OCI-LY7 (cell line): ENCODE data around the gene CD46. TPM values are rescaled to one million over a fixed set of nuclear protein-coding genes. Genes with fewer than 3 reads are reported as not detected.
"Not testable (repeated sequence)": the region's sequence is repeated elsewhere in the genome, so short reads cannot be mapped to it uniquely, and the experiment has no call there.

Experiments used
- BruUV-seq: library from RNA; stranded (reverse); fragments of 400-500 nt; replicated peaks from 2 replicates; lab custom pipeline; 2021; lab: Mats Ljungman, UMichigan
- CTCF ChIA-PET: fragments of 300-600 bp; sonication (Branson Sonifier 250); formaldehyde crosslinking; loops from one replicate; lab custom pipeline; 2022; ENCODE audit warnings: antibody characterized with exemption; ENCODE audit not compliant: unreplicated experiment; lab: Charles Lee
- POLR2A ChIA-PET: fragments of 300-600 bp; sonication (Branson Sonifier 250); formaldehyde crosslinking; loops from one replicate; lab custom pipeline; 2022; ENCODE audit warnings: antibody characterized with exemption; lab: Charles Lee
- DNase-seq: peaks from one replicate; pipeline ENCODE4 v3.0.0-alpha.2; 2015; ENCODE audit warnings: low spot score
- H2AFZ ChIP-seq: fragments of 200-600 bp; sonication (generic), shearing (Covaris generic); 2 replicates; pipeline ENCODE4 v1.6.1; 2014; ENCODE audit warnings: mild to moderate bottlenecking, antibody characterized with exemption, low read length, moderate library complexity
- H3K27ac ChIP-seq: fragments of 200-600 bp; sonication (generic); 2 replicates; pipeline ENCODE4 v1.5.1; 2014; ENCODE audit warnings: mixed run types, low read depth, mild to moderate bottlenecking, moderate library complexity, low read length, inconsistent platforms; ENCODE audit not compliant: poor library complexity, severe bottlenecking
- H3K36me3 ChIP-seq: fragments of 200-600 bp; sonication (generic); 2 replicates; pipeline ENCODE4 v1.6.1; 2014; ENCODE audit warnings: mild to moderate bottlenecking, antibody characterized with exemption, low read length, moderate library complexity, mixed read lengths; ENCODE audit not compliant: insufficient read depth
- H3K4me1 ChIP-seq: fragments of 200-600 bp; sonication (generic); 2 replicates; pipeline ENCODE4 v1.5.1; 2014; ENCODE audit warnings: mild to moderate bottlenecking, low read length; ENCODE audit not compliant: insufficient read depth, poor library complexity, severe bottlenecking
- H3K4me2 ChIP-seq: fragments of 200-600 bp; sonication (generic); 2 replicates; pipeline ENCODE4 v1.6.1; 2014; ENCODE audit warnings: mild to moderate bottlenecking, low read length
- H3K4me3 ChIP-seq: fragments of 200-600 bp; sonication (generic); 2 replicates; pipeline ENCODE4 v1.5.1; 2014; ENCODE audit warnings: mild to moderate bottlenecking, low read depth, low read length; ENCODE audit not compliant: poor library complexity, severe bottlenecking
- H3K79me2 ChIP-seq: fragments of 200-600 bp; sonication (generic); 2 replicates; pipeline ENCODE4 v1.6.1; 2016; ENCODE audit warnings: low read depth, mild to moderate bottlenecking, low read length, moderate library complexity, mixed read lengths; ENCODE audit not compliant: insufficient read depth
- H3K9me2 ChIP-seq: fragments of 200-600 bp; sonication (generic); 2 replicates; pipeline ENCODE4 v1.6.1; 2016; ENCODE audit warnings: mild to moderate bottlenecking, low read length, mixed read lengths; ENCODE audit not compliant: insufficient read depth
- H3K9me3 ChIP-seq: fragments of 200-600 bp; sonication (generic); 2 replicates; pipeline ENCODE4 v1.6.1; 2014; ENCODE audit warnings: mild to moderate bottlenecking, mixed run types, low read length, mixed read lengths
- H4K20me1 ChIP-seq: fragments of 200-600 bp; sonication (generic); 2 replicates; pipeline ENCODE4 v1.6.1; 2014; ENCODE audit warnings: mild to moderate bottlenecking, antibody characterized with exemption, low read length, moderate library complexity, mixed read lengths; ENCODE audit not compliant: insufficient read depth
- EZH2phosphoT487 ChIP-seq: fragments of 200-600 bp; sonication (generic); IDR thresholded peaks from 2 replicates; pipeline ENCODE4 v1.6.1; 2018; ENCODE audit warnings: low read depth, borderline replicate concordance, mild to moderate bottlenecking, mixed run types, antibody characterized with exemption, low read length, moderate library complexity, mixed read lengths
- intact Hi-C: fragments of 100-400 bp; cut with micrococcal nuclease; formaldehyde crosslinking; loops from one replicate; pipeline ENCODE4 v1.10.0; 2022; ENCODE audit not compliant: unreplicated experiment
- total RNA-seq, 2 experiments: library from RNA; depleted of rRNA in 1 of 2; stranded (reverse); fragments of >200 nt in 1 of 2; shearing (Covaris generic) in 1 of 2; gene quantifications; 2 replicates each; pipeline ENCODE4 v1.2.3, GENCODE V29; 2014 to 2022
- TF ChIP-seq, protein P1 (sequence below): fragments of 200-600 bp; sonication (generic); conservative IDR thresholded peaks from 2 replicates; pipeline ENCODE4 v1.5.1; 2014; ENCODE audit warnings: mild to moderate bottlenecking, antibody characterized with exemption, low read length, moderate library complexity, mixed read lengths

CD46 gene
- total RNA-seq, 2 experiments from 2014 or later: 83.2 to 83.8 TPM

DNA sequence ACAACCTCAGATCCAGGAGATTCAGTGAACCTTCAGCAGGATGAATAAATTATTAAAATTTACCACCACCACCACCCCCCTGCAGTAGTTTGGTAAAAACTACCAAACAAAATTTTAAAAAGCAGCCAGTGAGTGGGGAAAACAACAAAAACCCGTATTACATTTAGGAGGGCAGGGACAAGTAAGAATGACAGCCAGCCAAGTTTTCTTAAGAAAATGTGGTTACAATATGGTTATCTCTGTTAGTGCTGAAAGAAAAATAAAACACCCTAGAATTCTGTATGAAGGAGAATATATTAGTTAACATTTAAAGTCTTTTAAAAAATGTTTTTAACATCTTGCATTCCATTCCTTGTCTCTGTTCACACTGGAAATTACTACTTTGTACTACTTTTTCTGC is 14.7 kb downstream of the CD46 start:
- intact Hi-C loops: no loop called here
- Histone ChIP-seq H3K4me3 (no peak overlapping the region), H3K79me2 (no peaks in the 10 kb centered on the region), H3K4me2 (no peak overlapping the region), H3K4me1 (no peaks in the 10 kb centered on the region), H2AFZ (no peak overlapping the region), H3K36me3 (peaks cover 95% of the 10 kb centered on the region), H3K27ac (no peak overlapping the region), H4K20me1 (no peaks in the 10 kb centered on the region), H3K9me2 (no peaks in the 10 kb centered on the region), H3K9me3 (peaks cover 20% of the 10 kb centered on the region)
- BruUV-seq: no TSS peak
- POLR2A ChIA-PET: no interaction called here
- TF ChIP-seq EZH2phosphoT487: no peak
- TF ChIP-seq, protein P1, sequence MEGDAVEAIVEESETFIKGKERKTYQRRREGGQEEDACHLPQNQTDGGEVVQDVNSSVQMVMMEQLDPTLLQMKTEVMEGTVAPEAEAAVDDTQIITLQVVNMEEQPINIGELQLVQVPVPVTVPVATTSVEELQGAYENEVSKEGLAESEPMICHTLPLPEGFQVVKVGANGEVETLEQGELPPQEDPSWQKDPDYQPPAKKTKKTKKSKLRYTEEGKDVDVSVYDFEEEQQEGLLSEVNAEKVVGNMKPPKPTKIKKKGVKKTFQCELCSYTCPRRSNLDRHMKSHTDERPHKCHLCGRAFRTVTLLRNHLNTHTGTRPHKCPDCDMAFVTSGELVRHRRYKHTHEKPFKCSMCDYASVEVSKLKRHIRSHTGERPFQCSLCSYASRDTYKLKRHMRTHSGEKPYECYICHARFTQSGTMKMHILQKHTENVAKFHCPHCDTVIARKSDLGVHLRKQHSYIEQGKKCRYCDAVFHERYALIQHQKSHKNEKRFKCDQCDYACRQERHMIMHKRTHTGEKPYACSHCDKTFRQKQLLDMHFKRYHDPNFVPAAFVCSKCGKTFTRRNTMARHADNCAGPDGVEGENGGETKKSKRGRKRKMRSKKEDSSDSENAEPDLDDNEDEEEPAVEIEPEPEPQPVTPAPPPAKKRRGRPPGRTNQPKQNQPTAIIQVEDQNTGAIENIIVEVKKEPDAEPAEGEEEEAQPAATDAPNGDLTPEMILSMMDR: no peak
- DNase-seq: no peak
- CTCF ChIA-PET: no interaction called here

DNA sequence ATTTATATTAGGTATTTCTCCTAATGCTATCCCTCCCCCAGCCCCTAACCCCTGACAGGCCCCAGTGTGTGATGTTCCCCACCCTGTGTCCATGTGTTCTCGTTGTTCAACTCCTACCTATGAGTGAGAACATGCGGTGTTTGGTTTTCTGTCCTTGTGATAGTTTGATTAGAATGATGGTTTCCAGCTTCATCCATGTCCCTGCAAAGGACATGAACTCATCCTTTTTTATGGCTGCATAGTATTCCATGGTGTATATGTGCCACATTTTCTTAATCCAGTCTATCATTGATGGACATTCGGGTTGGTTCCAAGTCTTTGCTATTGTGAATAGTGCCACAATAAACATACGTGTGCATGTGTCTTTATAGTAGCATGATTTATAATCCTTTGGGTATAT is 18.7 kb downstream of the CD46 start:
- BruUV-seq, H2AFZ ChIP-seq, intact Hi-C loops, H3K27ac ChIP-seq, H3K79me2 ChIP-seq, H3K4me1 ChIP-seq, DNase-seq, H4K20me1 ChIP-seq, H3K9me3 ChIP-seq, CTCF ChIA-PET, H3K9me2 ChIP-seq, H3K4me3 ChIP-seq, POLR2A ChIA-PET, H3K4me2 ChIP-seq: not testable (repeated sequence)
- peaks cover 92% of the 10 kb centered on the region for H3K36me3 ChIP-seq

DNA sequence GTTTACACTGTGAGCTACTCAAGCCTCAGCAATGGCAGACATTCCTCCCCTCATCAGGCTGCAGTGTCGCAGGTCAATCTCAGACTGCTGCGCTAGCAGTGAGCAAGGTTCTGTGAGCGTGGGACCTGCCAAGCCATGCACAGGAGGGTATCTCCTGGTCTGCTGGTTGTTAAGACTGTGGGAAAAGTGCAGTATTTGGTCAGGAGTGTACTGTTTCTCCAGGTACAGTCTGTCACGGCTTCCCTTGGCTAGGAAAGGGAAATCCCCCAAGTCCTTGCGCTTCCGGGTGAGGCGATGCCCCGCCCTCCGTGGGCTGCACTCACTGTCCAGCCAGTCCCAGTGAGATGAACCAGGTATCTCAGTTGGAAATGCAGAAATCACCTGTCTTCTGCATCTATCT is 24.2 kb downstream of the CD46 start:
- intact Hi-C loops, DNase-seq, BruUV-seq, H3K4me2 ChIP-seq, H2AFZ ChIP-seq, CTCF ChIA-PET, H3K27ac ChIP-seq, H3K4me3 ChIP-seq, H4K20me1 ChIP-seq, H3K4me1 ChIP-seq, H3K9me2 ChIP-seq: not testable (repeated sequence)
- Histone ChIP-seq H3K36me3 (peaks cover 92% of the 10 kb centered on the region), H3K9me3 (peaks cover 13% of the 10 kb centered on the region), H3K79me2 (peaks cover 49% of the 10 kb centered on the region; the same call in 1 of the 2 replicates)
- POLR2A ChIA-PET: interaction anchor here (0.6 kb wide), 1 partner anchor 848 kb away, joined by 3 read pairs; no protein-coding TSS in a partner anchor

DNA sequence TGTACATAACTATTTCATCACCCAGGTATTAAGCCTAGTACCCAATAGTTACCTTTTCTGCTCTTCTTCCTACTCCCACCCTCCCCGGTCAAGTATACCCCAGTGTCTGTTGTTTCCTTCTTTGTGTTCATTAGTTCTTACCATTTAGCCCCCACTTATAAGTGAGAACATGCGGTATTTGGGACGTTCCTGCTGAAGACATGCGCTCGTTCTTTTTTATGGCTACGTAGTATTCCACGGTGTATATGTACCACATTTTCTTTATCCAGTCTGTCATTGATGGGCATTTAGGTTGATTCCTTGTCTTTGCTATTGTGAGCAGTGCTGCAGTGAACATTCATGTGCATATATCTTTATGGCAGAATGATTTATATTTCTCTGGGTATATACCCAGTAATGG is 25.6 kb downstream of the CD46 start:
- H3K4me2 ChIP-seq, H3K4me1 ChIP-seq, H2AFZ ChIP-seq, DNase-seq, CTCF ChIA-PET, H3K27ac ChIP-seq, H4K20me1 ChIP-seq, H3K4me3 ChIP-seq, POLR2A ChIA-PET, BruUV-seq, intact Hi-C loops, H3K9me2 ChIP-seq: not testable (repeated sequence)
- Histone ChIP-seq H3K79me2 (peaks cover 63% of the 10 kb centered on the region; the same call in 1 of the 2 replicates), H3K36me3 (peaks cover 98% of the 10 kb centered on the region), H3K9me3 (peaks cover 13% of the 10 kb centered on the region)
